Vagina (tissue), 2 donors: ENCODE data around the gene MEF2B. TPM values are rescaled to one million over a fixed set of nuclear protein-coding genes. Genes with fewer than 3 reads are reported as not detected.

ENCODE experiments used
- DNase-seq, 2 donors: peaks; one replicate each; pipeline ENCODE4 v3.0.0-alpha.2; 2017; ENCODE audit errors: extremely low spot score in 2 of 2
- H3K27ac ChIP-seq: fragments of 200-600 bp; sonication (generic); one replicate; pipeline ENCODE4 v1.5.1; 2019
- H3K27me3 ChIP-seq: fragments of 200-600 bp; sonication (generic); one replicate; pipeline ENCODE4 v1.5.1; 2019
- H3K36me3 ChIP-seq, 2 donors: fragments of 200-600 bp; sonication (generic); one replicate each; pipeline ENCODE4 v1.5.1; 2017 to 2019
- H3K4me1 ChIP-seq: fragments of 200-600 bp; sonication (generic); one replicate; pipeline ENCODE4 v1.5.1; 2019
- H3K4me3 ChIP-seq, 2 donors: fragments of 200-600 bp; sonication (generic); 1 replicate in 1 of 2; 2 replicates in 1 of 2; pipeline ENCODE4 v1.5.1; 2016 to 2019
- H3K9me3 ChIP-seq: fragments of 200-600 bp; sonication (generic); one replicate; pipeline ENCODE4 v1.5.1; 2019
- POLR2A ChIP-seq, 2 donors: fragments of 450-650 bp; IDR thresholded peaks; one replicate each; pipeline ENCODE4 v1.6.1; 2017; ENCODE audit warnings: antibody characterized with exemption in 2 of 2, mild to moderate bottlenecking in 2 of 2, moderate library complexity in 2 of 2
- POLR2AphosphoS5 ChIP-seq, 2 donors: sonication (generic); formaldehyde crosslinking; IDR thresholded peaks; one replicate each; pipeline ENCODE4 v1.9.0; 2017; ENCODE audit warnings: antibody characterized with exemption in 2 of 2, mild to moderate bottlenecking in 2 of 2, low read depth in 1 of 2; ENCODE audit not compliant: insufficient read depth in 1 of 2
- intact Hi-C: fragments of 100-400 bp; cut with DNase I; formaldehyde crosslinking; loops from one replicate; pipeline ENCODE4 v1.15.1; 2023
- total RNA-seq: library from RNA; depleted of rRNA; stranded (reverse); fragments of >200 nt; gene quantifications from one replicate; pipeline ENCODE4 v1.2.3, GENCODE V29; 2016
- TF ChIP-seq, protein P1 (sequence below), 3 experiments: fragments of 450-650 bp in 2 of 3; fragments of 200-600 bp in 1 of 3; sonication (generic) in 1 of 3; IDR thresholded peaks; one replicate each; pipeline ENCODE4 v1.5.1; 2017 to 2019; ENCODE audit warnings: antibody characterized with exemption in 3 of 3, mild to moderate bottlenecking in 2 of 3, moderate library complexity in 2 of 3

Gene MEF2B
- total RNA-seq, 1 donor from 2014 or later: not detected

DNA sequence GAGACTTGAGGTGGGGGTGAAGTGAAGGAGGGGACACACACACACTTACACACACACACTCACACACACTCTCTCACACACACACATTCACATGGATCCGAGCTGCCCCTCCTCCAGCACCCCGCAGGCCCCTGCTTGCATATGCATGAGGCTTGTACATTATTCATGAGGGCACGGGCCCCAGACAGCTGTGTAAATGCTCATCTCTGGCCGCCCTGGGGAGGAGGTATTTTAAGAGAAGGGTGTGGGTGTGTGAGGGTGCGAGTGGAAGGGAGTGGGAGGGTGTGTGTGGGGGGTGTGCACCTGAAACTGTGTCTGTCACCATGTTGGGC lies 44.1 kb upstream of the MEF2B start:
- no peak overlapping the region for H3K4me3 ChIP-seq
- H3K9me3 ChIP-seq: no peaks in the 10 kb centered on the region
- H3K27me3 ChIP-seq: peaks cover 7% of the 10 kb centered on the region
- intact Hi-C loops: no loop called here
- H3K4me1 ChIP-seq: no peaks in the 10 kb centered on the region
- no peaks in the 10 kb centered on the region for H3K36me3 ChIP-seq
- H3K27ac ChIP-seq: no peak overlapping the region
- no peak for DNase-seq
- TF ChIP-seq POLR2A (IDR thresholded peaks at IDR 0.05) (no peak), POLR2AphosphoS5 (IDR thresholded peaks at IDR 0.05; ENCODE audit: insufficient read depth in 1 of 2, low read depth in 1 of 2) (no peak)
- TF ChIP-seq, protein P1, sequence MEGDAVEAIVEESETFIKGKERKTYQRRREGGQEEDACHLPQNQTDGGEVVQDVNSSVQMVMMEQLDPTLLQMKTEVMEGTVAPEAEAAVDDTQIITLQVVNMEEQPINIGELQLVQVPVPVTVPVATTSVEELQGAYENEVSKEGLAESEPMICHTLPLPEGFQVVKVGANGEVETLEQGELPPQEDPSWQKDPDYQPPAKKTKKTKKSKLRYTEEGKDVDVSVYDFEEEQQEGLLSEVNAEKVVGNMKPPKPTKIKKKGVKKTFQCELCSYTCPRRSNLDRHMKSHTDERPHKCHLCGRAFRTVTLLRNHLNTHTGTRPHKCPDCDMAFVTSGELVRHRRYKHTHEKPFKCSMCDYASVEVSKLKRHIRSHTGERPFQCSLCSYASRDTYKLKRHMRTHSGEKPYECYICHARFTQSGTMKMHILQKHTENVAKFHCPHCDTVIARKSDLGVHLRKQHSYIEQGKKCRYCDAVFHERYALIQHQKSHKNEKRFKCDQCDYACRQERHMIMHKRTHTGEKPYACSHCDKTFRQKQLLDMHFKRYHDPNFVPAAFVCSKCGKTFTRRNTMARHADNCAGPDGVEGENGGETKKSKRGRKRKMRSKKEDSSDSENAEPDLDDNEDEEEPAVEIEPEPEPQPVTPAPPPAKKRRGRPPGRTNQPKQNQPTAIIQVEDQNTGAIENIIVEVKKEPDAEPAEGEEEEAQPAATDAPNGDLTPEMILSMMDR (IDR thresholded peaks at IDR 0.05): no peak

DNA sequence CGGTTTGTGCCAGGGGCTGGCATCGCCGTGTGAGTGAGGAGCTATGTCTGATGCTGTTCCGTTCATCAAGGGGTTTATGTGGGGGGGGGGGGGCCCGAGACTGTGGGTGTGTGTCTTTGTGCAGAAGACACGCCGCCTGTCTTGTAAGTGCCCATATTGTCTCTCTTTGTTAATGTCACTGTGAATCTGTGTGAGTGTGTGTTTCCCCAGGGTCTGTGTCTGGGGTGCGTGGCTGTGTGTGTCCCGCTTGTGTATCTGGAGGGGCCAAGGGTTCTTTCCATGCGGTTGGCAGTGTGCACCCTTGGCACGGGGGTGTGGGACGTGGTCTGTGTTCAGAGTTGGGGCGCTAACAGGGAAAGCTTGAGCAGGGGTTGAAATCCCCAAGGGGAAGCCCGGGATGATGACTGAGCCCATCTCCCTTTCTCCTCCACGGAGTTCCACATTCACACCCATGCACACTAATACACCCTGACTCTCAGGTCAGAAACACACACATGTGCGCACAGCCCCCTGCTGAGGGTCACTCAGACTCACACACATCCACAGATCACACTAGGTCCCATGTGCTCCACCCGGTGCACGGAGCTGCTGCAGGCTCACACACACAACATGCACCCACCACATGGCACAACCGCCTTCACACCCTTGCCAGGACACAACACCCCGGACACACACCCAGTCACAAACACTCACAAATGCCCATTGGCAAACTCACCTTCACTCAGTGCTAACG lies 43.5 kb upstream of the MEF2B start:
- DNase-seq: no peak
- Histone ChIP-seq H3K9me3 (no peaks in the 10 kb centered on the region), H3K4me1 (no peaks in the 10 kb centered on the region), H3K36me3 (no peaks in the 10 kb centered on the region), H3K4me3 (no peak overlapping the region), H3K27ac (no peak overlapping the region), H3K27me3 (peaks cover 7% of the 10 kb centered on the region)
- intact Hi-C loops: loop anchor here (1.0 kb wide), 1 partner anchor 45 kb away; no protein-coding TSS in a partner anchor
- TF ChIP-seq, protein P1 (IDR thresholded peaks at IDR 0.05): no peak
- TF ChIP-seq POLR2AphosphoS5 (IDR thresholded peaks at IDR 0.05; ENCODE audit: insufficient read depth in 1 of 2, low read depth in 1 of 2) (no peak), POLR2A (IDR thresholded peaks at IDR 0.05) (no peak)

DNA sequence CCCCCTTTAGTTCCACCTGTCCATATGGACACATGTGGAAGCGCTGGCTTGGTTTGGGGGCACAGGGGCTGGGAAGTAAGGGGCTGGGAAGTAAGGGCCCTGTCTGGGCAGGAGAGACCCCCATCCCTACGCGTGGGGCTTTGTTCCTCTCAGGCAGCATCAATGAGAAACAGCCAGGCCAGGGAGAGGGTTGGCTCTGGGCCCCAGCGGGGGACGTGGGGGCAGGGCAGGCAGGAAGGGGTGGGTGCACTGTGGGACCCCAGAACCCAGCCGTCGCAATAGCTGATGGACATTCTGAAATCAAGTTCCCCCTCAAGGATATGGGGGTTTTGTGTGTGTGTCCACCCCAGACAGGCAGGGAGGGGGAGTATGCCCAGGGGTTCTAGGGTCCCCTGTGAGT lies 42.9 kb upstream of the MEF2B start:
- no peaks in the 10 kb centered on the region for H3K4me1 ChIP-seq
- peaks cover 7% of the 10 kb centered on the region for H3K27me3 ChIP-seq

DNA sequence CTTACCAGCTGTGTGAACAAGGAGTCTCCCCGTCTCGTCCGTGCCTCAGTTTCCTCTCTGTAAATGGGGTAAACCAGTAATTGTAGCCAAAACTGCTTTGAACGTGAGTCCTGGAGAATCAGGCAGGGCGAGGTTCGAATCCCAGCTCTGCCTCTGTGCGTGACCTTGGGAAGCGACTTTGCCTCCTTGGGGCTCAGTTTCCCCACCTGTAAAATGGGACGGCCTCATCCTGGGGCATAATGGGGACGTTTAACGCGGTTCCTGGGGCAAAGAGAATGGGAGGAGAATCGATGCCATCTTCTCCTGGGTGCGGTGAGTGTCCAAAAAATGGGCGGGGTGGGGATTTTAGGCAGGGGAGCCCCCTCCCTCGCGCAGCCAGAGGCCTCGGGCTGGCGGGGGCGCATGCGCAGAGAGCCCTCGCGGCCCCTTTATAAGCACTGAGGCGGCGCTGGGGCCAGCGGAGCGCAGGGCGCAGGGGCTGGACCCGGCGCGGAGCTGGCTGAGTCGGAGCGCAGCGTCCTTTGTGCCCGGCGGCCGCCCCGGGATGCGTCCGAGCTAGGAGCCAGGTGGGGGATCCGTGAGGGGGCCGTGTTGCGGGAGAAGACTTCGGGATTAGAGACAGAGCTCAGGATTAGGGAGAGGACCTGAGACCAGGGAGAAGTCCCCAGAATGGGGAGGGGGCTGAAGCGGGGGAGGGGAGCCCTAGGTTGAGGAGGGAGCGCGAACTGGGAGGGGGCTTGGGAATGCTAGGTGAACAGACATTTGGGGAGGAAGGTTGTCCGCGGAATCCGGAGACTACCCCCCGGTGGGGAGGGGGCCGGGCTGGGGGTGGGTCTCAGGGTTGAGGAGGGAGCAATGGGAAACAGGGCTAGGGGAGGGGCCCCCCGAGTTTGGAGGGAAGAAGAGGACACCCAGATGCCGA lies 41.7 kb upstream of the MEF2B start, which contains the start of gene NCAN:
TSS of gene NCAN (plus strand) at position 460 of the 922 bp plus-strand sequence. CDS start 4,996 bp downstream, outside the sequence.
- H3K4me1 ChIP-seq: no peaks in the 10 kb centered on the region
- H3K4me3 ChIP-seq: no peak within 1 kb of the TSS
- no peaks in the 10 kb centered on the region for H3K9me3 ChIP-seq
- no peaks in the 10 kb centered on the region for H3K36me3 ChIP-seq
- intact Hi-C loops: no loop called here
- H3K27me3 ChIP-seq: peaks cover 7% of the 10 kb centered on the region
- peak in 1 of 2 donors; percentile 52 for DNase-seq
- H3K27ac ChIP-seq: no peak within 1 kb of the TSS
- no peak for TF ChIP-seq POLR2A (IDR thresholded peaks at IDR 0.05)
- TF ChIP-seq, protein P1 (IDR thresholded peaks at IDR 0.05): no peak
- no peak for TF ChIP-seq POLR2AphosphoS5 (IDR thresholded peaks at IDR 0.05; ENCODE audit: insufficient read depth in 1 of 2, low read depth in 1 of 2)

More for the DNA sequence above, 42.9 kb upstream of the MEF2B start:
- intact Hi-C loops: loop anchor here (1.0 kb wide), 1 partner anchor 45 kb away; no protein-coding TSS in a partner anchor
- no peak for DNase-seq
- Histone ChIP-seq H3K36me3 (no peaks in the 10 kb centered on the region), H3K4me3 (no peak overlapping the region), H3K9me3 (no peaks in the 10 kb centered on the region), H3K27ac (no peak overlapping the region)
- TF ChIP-seq, protein P1 (IDR thresholded peaks at IDR 0.05): no peak
- TF ChIP-seq POLR2AphosphoS5 (IDR thresholded peaks at IDR 0.05; ENCODE audit: insufficient read depth in 1 of 2, low read depth in 1 of 2) (no peak), POLR2A (IDR thresholded peaks at IDR 0.05) (no peak)
